ENCODE measurements around the gene GNAI2.

GNAI2 gene

GRCh38 chr3:50235716-50236483, at the start of gene GNAI2:
Gene GNAI2 (plus strand): TSS chr3:50236204. CDS start chr3:50236336, 132 bp downstream.
- peak; percentile 92 to 99 for DNase-seq

- DNase-seq: no peak
Observed at GRCh38 chr3:50187750-50188149, 48.3 kb upstream of the GNAI2 start.

DNA sequence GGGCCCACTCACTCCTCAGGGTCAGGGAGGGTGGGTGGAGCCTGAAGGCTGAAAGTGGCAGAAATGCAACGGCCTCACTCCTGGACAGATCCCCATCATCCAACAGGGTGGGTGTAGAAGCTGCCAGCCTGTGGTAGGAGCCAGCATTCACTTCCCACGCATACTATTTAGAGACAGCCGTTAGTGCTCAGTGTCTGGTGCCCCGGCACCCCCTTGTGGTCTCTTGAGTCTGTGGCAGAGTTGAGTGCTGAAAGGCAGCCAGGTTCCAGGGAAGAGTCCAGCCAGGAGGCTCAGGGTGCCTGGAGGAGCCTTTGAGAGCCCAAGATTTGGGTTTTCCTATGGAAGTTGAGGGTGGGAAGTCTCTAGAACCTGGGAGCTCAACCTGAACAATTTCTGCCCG, 46.7 kb upstream of the GNAI2 start:
- DNase-seq: peak; percentile 61 to 76

GRCh38 chr3:50189989-50190388, 46.0 kb upstream of the GNAI2 start:
- no peak for DNase-seq

- DNase-seq: no peak
Observed at GRCh38 chr3:50190936-50191660, 44.9 kb upstream of the GNAI2 start, which contains the start of gene GNAT1. Gene GNAT1 (plus strand): TSS chr3:50191610. CDS start chr3:50191726, 116 bp downstream.

DNA sequence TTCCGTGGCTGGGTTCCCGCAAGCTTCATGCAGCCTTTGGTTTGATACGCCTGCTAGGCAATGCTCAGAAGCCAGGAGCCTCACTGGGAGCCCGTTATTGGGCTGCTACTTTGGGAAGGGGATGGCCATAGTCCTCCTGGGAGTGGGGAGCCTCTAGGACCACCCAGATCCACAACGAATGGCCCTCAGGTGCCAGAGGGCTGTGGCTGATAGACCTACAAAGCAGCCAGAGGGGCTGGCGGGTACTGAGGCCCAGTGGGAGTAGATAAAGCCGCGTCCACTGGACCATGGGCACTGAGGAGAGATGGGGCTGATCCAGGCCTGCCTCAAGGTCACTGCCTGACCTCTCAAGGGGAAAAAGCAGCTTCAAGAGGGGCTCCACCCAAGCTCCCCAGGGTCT, 43.9 kb upstream of the GNAI2 start:
- no peak for DNase-seq

DNA sequence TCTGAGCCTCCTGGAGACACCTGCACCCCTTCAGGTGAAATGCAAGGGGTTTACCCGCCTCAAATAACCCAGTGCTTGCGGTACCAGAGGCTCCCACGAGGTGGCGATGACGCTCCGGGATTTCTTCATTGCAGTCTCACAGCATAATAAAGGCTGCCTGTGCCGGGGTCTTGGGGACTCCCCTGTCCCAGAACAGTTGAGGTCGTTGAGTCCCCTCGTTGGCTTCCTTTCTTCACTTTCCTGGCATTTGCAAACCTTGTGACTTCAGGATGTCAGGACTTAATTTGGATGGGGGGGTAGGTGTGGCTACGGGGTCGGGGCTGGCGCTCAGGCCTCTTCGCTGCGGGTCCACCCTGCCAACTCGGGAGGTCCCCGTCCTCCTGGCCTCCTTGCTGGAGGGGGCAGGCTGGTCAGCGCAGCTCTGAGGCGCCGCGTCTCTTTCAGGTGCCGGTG, 43.3 kb upstream of the GNAI2 start:
- peak; percentile 52 to 82 for DNase-seq

DNA sequence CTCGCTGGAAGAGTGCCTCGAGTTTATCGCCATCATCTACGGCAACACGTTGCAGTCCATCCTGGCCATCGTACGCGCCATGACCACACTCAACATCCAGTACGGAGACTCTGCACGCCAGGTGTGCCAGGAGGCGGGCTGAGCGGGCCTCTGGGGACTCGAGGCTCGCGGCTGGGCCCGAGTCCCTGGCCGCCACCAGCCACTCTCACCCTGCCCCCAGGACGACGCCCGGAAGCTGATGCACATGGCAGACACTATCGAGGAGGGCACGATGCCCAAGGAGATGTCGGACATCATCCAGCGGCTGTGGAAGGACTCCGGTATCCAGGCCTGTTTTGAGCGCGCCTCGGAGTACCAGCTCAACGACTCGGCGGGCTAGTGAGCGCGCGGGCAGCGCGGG, 42.7 kb upstream of the GNAI2 start:
- DNase-seq: peak in 1 of 2 experiments; percentile 64

DNA sequence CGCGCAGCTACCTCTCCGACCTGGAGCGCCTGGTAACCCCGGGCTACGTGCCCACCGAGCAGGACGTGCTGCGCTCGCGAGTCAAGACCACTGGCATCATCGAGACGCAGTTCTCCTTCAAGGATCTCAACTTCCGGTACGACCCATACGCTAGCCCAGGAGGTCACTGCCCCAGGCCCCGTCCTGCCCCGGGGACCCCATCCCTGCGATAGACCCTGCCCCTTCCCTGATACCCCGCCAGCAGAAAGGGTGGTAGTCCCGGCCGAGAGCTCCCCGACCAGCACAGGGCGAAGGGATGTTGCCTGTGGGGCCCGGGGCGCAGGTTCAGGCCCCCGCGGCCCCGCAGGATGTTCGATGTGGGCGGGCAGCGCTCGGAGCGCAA, 42.3 kb upstream of the GNAI2 start:
- DNase-seq: no peak

- DNase-seq: peak; percentile 31 to 74
Observed at GRCh38 chr3:50194128-50194902, 41.7 kb upstream of the GNAI2 start.

DNA sequence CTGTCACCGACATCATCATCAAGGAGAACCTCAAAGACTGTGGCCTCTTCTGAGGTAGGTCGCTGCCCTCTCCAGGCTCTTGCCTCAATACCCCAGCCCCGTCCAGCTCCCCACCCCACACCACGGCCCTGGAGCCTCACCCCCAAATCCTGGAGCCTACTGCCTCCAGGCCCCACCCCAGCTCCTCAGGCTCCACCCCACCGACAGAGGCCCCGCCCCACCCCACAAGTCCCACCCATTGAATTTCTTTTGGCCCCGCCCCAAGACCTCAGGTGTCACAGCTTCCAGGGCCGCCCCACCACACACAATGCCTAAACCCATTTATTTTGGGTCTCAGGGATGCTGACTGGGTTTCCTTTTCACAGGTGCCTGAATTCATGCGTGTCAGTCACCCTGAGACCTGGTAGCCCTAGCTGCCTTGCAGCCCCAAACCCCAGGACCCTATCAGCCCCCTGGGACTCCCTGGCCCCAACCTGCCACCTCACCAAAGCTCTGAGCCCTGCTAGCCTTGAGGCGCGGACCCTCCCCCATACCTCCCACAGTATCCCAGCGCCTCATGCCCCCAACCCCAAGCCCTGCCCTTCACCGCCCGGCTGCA, 41.0 kb upstream of the GNAI2 start:
- DNase-seq: peak in 1 of 2 experiments; percentile 46

- DNase-seq: peak in 1 of 2 experiments; percentile 18
Observed at GRCh38 chr3:50195501-50196252, 40.3 kb upstream of the GNAI2 start.

GRCh38 chr3:50196253-50196801, 39.7 kb upstream of the GNAI2 start:
- DNase-seq: no peak

- DNase-seq: no peak
Observed at GRCh38 chr3:50201573-50202315, 34.3 kb upstream of the GNAI2 start.

- DNase-seq: no peak
Observed at GRCh38 chr3:50202353-50203112, 33.5 kb upstream of the GNAI2 start.

GRCh38 chr3:50203113-50203808, 32.7 kb upstream of the GNAI2 start:
- DNase-seq: no peak

GRCh38 chr3:50203809-50204803, 31.9 kb upstream of the GNAI2 start:
- no peak for DNase-seq

DNA sequence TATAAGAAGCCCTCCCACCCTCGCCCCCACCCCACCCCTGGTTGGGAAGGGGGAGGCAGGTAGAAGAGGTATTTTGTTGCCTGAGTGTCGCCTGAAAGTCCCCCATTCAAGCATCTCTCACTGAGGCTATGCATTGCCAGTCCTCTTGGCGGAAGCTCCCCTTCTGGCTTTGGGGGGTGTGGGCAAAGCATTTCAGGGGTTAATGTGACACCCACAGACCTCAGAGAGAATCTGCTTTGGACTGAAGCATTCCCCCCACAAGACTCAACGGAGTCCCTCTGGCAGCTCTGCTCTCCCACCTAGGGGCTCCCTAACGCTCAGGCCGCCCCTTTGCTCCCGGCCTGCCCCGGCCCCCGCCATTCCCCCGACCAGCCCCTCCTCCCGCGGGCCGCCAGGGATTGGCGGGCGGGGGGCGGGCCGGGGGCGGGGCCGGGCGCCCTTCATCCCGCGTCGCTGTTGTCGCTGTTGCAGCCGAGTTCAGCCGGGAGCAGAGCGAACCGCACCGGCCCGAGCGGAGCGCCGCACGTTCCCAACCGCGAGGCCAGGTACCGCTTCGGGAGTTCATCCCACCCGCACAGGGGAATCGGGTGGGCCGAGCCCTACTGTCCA, 31.1 kb upstream of the GNAI2 start, which contains the start of gene SLC38A3:
SLC38A3 (plus strand) TSS at position 468 of the 609 bp plus-strand sequence. CDS start 8,929 bp downstream, outside the sequence.
- DNase-seq: peak in 1 of 2 experiments; percentile 61

All from NCI-H526 (cell line).